Tibial nerve (tissue), 4 donors: ENCODE results near the gene RASSF7.

Experiments
- CTCF ChIP-seq, 5 experiments: fragments of 200-600 bp in 3 of 5; fragments of 450-650 bp in 2 of 5; sonication (generic) in 3 of 5; IDR thresholded peaks; one replicate each; pipeline ENCODE4 v1.5.1; 2016 to 2019; ENCODE audit warnings: antibody characterized with exemption in 5 of 5, mild to moderate bottlenecking in 3 of 5, moderate library complexity in 2 of 5
- EP300 ChIP-seq, 2 donors: sonication (generic); formaldehyde crosslinking; IDR thresholded peaks; one replicate each; pipeline ENCODE4 v1.6.1; 2017; ENCODE audit warnings: antibody characterized with exemption in 2 of 2, mild to moderate bottlenecking in 1 of 2
- POLR2A ChIP-seq, 2 donors: fragments of 450-650 bp; IDR thresholded peaks; one replicate each; pipeline ENCODE4 v1.6.1; 2017; ENCODE audit warnings: antibody characterized with exemption in 2 of 2, mild to moderate bottlenecking in 2 of 2, moderate library complexity in 2 of 2

GRCh38 chr11:533586-534395 is 27.0 kb upstream of the RASSF7 start:
- TF ChIP-seq CTCF (IDR thresholded peaks at IDR 0.05) (no peak), POLR2A (IDR thresholded peaks at IDR 0.05) (no peak), EP300 (IDR thresholded peaks at IDR 0.05) (no peak)
